Stimulated activated CD8-positive, alpha-beta memory T cell treated with anti-CD3 and anti-CD28 coated beads, Interleukin-4, amount 100 ng/mL, for 4 hours (primary cell): ENCODE results near the gene PCBP3.
"Not testable (repeated sequence)": the region's sequence is repeated elsewhere in the genome, so short reads cannot be mapped to it uniquely, and the experiment has no call there.

Experiments
- DNase-seq, 2 donors: peaks; one replicate each; pipeline ENCODE4 v3.0.0-alpha.2; 2020; ENCODE audit warnings: low read depth in 2 of 2, low spot score in 1 of 2

Gene PCBP3

DNA sequence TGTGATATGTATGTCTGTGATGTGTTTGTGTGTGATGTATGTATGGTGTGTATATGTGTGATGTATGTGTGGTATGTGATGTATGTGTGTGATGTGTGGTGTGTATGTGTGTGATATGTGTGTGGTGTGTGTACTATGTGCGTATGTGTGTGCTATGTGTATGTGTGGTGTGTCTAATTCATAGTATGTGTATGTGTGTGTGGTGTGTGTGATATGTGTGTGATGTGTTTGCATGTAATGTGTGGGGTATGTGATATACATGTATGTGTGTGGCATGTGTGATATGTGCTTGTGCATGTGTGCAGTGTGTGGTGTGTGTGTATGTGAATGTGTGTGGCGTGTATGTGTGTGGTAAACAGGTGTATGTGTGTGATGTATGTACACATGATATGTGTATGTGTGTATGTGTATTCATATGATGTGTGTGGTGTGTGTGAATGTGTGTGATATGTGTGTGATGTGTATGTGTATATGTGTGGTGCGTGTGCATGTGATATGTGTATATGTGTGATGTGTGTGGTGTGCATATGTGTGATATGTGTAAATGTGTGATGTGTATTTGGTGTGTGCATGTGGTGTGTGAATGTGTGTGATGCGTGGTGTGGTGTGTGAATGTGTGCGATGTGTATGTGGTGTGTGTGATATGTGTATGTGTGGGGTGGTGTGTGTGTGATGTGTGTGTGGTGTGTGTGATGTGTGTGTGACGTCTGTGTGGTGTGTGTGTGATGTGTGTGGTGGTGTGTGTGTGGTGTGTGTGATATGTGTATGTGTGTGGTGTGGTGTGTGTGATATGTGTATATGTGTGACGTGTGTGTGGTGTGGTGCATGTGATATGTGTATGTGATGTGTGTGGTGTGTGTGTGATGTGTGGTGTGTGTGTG, 8.0 kb upstream of the PCBP3 start:
- DNase-seq: no peak

DNA sequence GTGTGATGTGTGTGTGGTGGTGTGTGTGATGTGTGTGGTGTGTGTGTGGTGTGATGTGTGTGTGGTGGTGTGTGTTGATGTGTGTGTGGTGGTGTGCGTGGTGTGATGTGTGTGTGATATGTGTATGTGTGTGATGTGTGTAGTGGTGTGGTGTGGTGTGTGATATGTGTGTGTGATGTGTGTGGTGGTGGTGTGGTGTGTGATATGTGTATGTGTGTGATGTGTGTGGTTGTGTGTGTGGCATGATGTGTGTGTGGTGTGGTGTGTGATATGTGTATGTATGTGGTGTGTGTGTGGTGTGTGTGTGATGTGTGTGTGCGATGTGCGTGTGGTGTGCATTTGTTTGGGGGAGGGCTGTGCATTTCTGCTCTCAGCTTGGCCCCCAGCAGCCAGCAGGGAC, 7.1 kb upstream of the PCBP3 start:
- no peak for DNase-seq

DNA sequence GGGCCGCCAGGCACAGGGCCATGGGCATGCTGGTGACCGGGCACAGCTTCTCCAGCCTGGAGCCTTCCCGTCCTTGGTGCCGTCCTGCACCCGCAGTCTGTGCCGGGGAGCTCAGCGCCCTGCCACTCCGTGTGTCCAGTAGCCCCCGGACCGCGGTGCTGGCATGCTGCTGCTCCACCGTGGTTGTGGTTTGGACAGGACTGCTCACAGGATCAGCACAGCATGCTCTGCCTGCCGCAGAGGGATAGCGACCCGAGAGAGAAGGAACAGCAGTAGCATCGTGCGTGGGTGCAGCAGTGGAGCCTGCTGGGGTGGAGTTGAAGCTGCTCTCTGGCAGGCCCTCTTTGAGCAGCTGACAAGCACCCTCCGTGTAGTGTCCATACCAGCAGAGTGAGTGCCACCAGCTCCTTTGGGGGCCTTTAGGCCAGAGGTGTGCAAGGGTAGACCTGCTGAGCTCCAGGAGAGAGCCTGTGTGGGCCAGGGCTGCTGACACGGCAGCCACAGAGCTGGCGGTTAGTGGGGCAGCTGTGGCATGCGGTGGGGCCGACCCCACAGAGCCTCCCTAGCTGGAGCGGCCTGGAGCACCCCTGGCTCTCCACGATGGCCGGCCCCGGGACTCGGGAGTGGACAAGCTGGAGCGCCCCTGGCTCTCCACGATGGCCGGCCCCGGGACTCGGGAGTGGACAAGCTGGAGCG, 6.4 kb upstream of the PCBP3 start:
- DNase-seq: no peak

DNA sequence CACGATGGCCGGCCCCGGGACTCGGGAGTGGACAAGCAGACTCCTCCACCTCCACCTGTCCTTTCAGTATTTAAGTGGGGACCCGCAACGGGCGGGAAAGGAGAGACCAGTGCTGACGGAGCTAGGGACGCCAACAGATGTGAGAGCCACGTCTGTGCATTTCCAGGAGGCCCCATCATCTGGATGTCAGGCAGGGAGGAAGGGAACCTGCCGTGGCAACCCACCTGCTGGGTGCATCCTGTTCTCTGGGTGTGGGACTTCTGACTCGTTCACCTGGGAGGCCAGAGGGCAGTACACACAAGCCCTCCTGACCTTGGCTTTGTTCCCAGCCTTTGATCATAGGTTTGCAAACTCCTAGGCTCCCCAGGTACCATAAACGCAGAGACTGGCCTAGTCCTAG, 5.6 kb upstream of the PCBP3 start:
- no peak for DNase-seq

DNA sequence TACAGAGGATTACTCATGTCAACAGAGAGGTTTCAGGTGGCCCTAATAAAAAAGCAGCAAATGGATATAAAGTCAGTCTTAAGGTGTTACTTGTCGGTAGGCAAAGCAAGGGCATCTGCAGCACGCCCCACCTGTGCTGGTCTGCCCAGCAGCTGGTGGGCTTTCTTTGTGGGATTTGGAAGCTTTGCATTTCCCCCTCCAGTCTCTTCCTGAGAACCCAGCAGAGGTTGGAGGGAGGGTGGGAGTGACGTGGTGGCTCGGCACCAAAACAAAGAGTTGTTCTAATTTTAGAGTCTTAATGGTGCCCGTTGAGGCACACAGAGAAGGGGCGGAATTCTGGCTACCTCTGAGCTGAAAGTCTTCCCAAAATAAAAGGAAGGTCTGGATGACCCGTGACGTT, 4.8 kb upstream of the PCBP3 start:
- no peak for DNase-seq

- no peak for DNase-seq
These were observed 4.1 kb upstream of the PCBP3 start for GRCh38 chr21:45639206-45640000.

DNA sequence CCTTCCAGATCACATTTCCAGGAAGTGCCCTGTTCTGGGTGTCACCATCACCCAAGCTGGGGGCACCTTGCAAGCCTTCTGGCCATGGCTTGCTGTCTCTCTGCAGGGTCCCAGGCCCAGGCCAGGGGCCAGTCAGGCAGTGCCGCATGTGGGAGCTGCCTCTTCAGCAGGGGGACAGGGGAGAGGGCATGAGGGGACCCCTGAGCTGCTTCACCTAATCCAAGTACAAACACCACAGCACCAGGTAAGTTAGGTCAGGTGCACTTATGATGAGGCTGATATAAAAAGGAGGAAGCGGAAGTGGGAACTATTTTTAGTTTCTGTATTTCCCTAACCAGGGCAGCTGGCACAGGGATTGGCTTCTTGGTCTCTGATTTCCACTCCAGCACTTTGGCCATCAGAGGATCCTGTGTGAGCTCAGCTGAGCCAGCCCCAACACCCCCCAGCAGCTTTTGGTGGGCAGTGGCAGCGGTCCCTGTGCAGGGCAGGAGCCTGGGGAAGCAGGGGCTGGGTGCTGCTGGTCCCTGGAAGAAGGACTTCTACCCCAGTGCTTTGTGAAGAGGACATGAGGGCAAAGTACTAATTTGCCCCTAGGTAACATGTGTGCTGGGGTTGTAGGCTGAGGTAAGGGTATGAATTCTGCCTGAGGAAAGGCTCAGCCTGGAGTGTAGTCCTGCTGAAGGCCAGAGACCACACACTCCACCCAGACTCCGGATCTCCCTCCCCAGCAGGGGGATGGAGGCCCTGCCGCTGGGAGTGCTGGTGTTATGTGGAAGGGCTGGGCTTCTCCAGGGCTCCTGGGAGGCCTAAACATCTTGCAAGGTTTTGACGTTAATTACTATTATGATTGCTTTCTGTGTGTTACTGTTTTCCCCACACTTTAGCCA, 3.3 kb upstream of the PCBP3 start:
- no peak for DNase-seq

- no peak for DNase-seq
These were observed 2.5 kb upstream of the PCBP3 start for GRCh38 chr21:45640888-45641479.

DNA sequence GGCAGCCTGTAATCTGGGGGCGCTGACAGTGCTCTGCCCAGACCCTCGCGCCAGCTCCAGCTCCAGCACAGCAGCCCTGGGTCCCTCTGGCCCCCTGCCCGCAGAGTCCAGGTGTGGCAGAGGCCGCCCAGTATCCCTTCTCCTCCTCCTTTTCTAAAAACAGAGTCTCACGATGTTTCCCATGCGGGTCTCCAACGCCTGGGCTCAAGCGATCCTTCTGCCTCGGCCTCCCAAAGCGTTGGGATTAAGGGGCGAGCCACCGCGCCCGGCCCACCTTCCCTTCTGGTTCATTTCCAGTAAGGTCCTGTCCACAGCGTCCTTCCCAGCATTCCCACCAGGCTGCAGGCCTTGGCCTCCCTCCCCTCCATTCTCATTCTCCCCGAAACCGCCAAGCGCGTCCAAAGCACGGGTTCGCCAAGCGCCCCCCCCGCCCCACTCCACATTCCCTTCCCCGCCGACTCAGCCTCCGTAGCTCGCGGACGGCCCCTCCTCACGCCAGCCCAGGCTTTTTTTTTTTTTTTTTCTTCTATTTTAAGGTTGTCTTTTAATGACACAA, 2.0 kb upstream of the PCBP3 start:
- DNase-seq: no peak

GRCh38 chr21:45642122-45642813, 1.3 kb upstream of the PCBP3 start:
- DNase-seq: no peak

DNA sequence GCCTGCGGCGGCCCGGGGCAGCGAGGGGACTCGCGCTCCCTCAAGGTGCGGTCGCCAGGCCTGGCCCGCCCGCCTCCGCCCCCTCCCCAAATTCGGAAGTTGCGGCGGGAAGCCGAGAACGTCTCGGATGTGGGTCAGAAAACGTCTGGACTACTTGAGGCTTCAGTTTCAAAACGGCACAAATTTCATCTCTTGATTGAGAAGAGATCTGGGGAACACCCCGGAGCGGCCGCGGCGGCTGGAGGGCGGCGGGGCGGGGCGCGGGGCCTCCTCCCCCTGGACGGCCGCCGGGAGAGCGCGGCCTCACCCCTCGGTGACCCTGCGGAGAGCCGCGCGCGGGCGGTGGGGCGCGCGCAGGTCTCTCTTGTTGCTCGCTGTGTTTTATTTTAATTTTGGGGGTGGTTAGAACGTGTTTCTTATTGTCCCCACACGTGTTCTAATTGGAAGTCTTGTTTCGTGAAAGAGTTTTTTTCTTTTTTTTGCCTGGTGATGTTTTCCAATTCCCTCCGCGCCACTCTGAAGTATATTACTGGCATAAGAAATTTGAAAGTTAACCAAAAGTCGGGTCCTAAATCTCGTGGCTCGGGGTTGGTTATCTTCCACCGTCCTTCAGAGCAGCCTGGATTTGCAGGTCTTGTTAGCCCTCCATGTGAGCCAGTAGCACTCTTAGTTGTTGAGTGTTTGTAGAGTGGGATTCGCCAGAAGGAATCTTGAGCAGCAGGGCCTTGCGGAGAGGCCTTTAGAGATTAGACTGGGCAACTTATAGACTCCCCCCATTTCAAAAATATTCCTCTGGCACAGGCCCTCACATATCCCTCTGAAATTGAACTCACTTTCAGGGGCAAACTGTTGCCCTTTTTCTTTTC, 749 bp downstream of the PCBP3 start:
- DNase-seq: no peak

DNA sequence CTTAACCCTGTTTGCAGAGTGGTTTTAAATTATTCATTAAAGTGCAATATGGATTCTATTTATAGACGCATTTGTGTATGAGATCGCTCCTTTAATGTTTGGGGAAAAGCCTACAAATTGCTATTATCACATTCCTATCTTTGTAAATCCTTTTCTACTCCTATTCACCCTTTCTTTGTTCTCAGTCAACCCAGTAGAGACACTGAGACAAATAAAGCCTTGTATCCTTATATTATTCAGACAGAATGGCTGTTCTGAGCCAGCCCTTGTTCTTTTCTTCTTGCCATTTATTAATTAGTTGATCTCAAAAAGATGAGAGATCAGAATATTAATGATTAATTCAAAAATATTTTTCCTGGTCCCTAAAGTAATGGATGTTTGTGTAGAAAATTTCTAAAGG, 8.4 kb downstream of the PCBP3 start:
- DNase-seq: no peak

GRCh38 chr21:45655124-45655523, 11.6 kb downstream of the PCBP3 start:
- DNase-seq: no peak

DNA sequence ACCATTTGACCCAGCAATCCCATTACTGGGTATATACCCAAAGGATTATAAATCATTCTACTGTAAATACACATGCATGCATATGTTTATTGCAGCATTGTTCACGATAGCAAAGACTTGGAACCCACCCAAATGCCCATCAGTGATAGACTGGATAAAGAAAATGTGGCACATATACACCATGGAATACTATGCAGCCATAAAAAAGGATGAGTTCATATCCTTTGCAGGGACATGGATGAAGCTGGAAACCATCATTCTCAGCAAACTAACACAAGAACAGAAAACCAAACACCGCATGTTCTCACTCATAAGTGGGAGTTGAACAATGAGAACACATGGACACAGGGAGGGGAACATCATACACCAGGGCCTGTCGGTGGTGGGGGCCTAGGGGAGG, 12.6 kb downstream of the PCBP3 start:
- DNase-seq: not testable (repeated sequence)

DNA sequence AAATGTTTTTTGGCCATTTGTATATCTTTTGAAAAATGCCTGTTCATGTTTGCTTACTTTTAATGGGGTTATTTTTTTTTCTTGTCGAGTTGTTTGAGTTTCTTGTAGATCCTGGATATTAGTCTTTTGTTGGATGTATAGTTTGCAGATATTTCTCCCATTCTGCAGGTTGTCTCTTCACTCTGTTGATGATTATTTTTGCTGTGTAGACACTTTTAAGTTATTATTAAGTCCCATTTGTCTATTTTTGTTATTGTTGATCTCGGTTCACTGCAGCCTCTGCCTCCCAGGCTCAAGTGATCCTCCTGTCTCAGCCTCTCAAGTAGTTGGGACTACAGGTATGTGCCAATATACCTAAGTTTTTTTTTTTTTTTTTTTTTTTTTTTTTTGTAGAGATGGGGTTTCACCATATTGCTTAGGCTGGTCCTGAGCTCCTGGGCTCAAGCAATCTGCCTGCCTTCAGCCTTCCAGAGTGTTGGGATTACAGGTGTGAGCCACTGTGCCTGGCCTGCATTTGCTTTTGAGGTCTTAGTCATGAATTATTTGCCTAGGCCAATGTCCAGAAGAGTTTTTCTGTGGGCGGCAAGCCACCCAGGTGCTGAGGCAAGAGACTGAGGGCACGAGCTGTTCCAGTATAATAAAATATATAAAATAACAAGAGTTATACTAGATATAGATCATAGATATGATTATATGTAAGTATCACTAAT, 18.5 kb downstream of the PCBP3 start:
- DNase-seq: not testable (repeated sequence)

DNA sequence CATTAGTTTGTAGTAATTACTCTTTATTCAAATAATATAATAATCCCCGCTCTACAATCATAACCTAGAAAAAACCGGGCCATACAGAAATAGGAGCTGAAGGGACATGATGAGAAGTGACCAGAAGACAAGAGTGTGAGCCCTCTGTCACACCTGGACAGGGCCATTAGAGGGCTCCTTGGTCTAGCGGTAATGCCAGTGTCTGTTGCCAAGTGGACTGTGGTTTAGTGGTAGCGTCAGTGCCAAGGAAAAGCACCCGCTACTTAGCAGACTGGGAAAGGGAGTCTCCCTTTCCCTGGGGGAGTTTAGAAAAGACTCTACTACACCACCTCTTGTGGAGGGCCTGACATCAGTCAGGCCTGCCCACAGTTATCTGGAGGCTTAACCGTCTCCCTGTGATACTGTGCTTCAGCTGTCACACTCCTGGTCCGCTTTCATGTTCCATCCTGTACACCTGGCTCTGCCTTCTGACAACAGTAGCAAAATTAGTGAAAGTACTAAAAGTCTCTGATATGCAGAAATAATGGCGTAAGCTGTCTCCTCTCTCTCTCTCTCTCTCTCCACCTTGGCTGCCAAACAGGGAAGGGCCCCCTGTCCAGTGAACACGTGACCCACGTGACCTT, 19.2 kb downstream of the PCBP3 start:
- not testable (repeated sequence) for DNase-seq

DNA sequence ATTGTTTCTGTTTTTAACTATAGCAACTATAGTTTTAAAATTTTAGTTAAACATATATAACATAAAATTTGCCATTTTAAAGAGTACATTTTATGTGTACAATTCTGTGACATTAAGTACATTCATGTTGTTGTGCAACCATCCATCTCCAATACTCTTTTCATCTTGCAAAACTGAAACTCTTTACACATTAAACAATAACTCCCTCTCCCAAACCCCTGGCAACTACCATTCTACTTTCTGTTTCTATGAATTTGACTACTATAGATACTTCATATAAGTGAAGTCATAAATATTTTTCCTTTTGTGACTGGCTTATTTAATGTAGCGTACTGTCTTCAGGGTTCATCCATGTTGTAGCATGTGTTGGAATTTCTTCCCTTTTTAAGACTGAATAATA, 25.9 kb downstream of the PCBP3 start:
- no peak for DNase-seq
